IMR-90 (cell line): Measurements from ENCODE around the gene FBP1. TPM values are rescaled to one million over a fixed set of nuclear protein-coding genes. Genes with fewer than 3 reads are reported as not detected.

Source experiments
- ATAC-seq: fragments of 200-7000 bp; cut with Tn5 transposase; 2 replicates; pipeline ENCODE4 v1.9.1; 2020; ENCODE audit warnings: low read depth, mild to moderate bottlenecking, moderate library complexity
- BruUV-seq: library from RNA; stranded (reverse); fragments of 400-500 nt; replicated peaks from 2 replicates; lab custom pipeline; 2021; lab: Mats Ljungman, UMichigan
- CTCF ChIA-PET: fragments of 300-600 bp; formaldehyde crosslinking; extraction: SDS; loops from one replicate; lab custom pipeline; 2021; ENCODE audit warnings: antibody characterized with exemption; lab: Yijun Ruan, JAX
- POLR2A ChIA-PET: fragments of 300-600 bp; sonication (Branson Sonifier 250); formaldehyde crosslinking; loops from one replicate; lab custom pipeline; 2022; ENCODE audit warnings: antibody characterized with exemption; ENCODE audit not compliant: unreplicated experiment; lab: Charles Lee
- DNase-seq: peaks from one replicate; pipeline ENCODE4 v3.0.0; 2013
- H2AFZ ChIP-seq: replicated peaks from 2 replicates; pipeline ENCODE3; 2013; ENCODE audit warnings: low read length, mild to moderate bottlenecking; ENCODE audit not compliant: poor library complexity
- H2AK5ac ChIP-seq: 2 replicates; pipeline ENCODE4 v1.6.1; 2013; ENCODE audit warnings: low read depth, low read length, inconsistent platforms
- H2AK9ac ChIP-seq: replicated peaks from 2 replicates; pipeline ENCODE3; 2013; ENCODE audit warnings: mild to moderate bottlenecking, low read depth, low read length, moderate library complexity; ENCODE audit not compliant: poor library complexity
- H2BK120ac ChIP-seq: 2 replicates; pipeline ENCODE4 v1.6.1; 2013; ENCODE audit warnings: low read depth, low read length, inconsistent platforms
- H2BK15ac ChIP-seq: 3 replicates; pipeline ENCODE4 v1.6.1; 2013; ENCODE audit warnings: low read depth, low read length, inconsistent platforms
- H2BK20ac ChIP-seq: 2 replicates; pipeline ENCODE4 v1.6.1; 2013; ENCODE audit warnings: low read depth, mild to moderate bottlenecking, inconsistent platforms, low read length, moderate library complexity
- H2BK5ac ChIP-seq: 2 replicates; pipeline ENCODE4 v1.6.1; 2013; ENCODE audit warnings: mild to moderate bottlenecking, low read depth, low read length, inconsistent platforms; ENCODE audit not compliant: poor library complexity, severe bottlenecking
- H3K14ac ChIP-seq: replicated peaks from 2 replicates; pipeline ENCODE4 v1.6.1; 2013; ENCODE audit warnings: low read depth, low read length, inconsistent platforms
- H3K18ac ChIP-seq: 2 replicates; pipeline ENCODE4 v1.6.1; 2013; ENCODE audit warnings: low read depth, low read length, control low read depth
- H3K23ac ChIP-seq: 2 replicates; pipeline ENCODE4 v1.6.1; 2013; ENCODE audit warnings: low read depth, low read length, inconsistent platforms
- H3K27ac ChIP-seq: 2 replicates; pipeline ENCODE4 v1.5.1; 2013; ENCODE audit warnings: mild to moderate bottlenecking, control low read depth, low read length; ENCODE audit not compliant: insufficient read depth
- H3K27me3 ChIP-seq: 2 replicates; pipeline ENCODE4 v1.6.1; 2013; ENCODE audit warnings: low read length; ENCODE audit not compliant: control insufficient read depth, insufficient read depth
- H3K36me3 ChIP-seq: 2 replicates; pipeline ENCODE4 v1.6.1; 2013; ENCODE audit warnings: low read length, mixed read lengths; ENCODE audit not compliant: control insufficient read depth, insufficient read depth
- H3K4ac ChIP-seq: 2 replicates; pipeline ENCODE4 v1.6.1; 2013; ENCODE audit warnings: low read depth, low read length, inconsistent platforms
- H3K4me1 ChIP-seq: 2 replicates; pipeline ENCODE4 v1.6.1; 2013; ENCODE audit warnings: low read length, mixed read lengths; ENCODE audit not compliant: control insufficient read depth, insufficient read depth
- H3K4me2 ChIP-seq: 2 replicates; pipeline ENCODE4 v1.6.1; 2013; ENCODE audit warnings: low read depth, mild to moderate bottlenecking, control low read depth, low read length, moderate library complexity
- H3K4me3 ChIP-seq: 2 replicates; pipeline ENCODE4 v1.5.1; 2013; ENCODE audit warnings: low read depth, mild to moderate bottlenecking, control low read depth, low read length, moderate library complexity; ENCODE audit not compliant: insufficient read depth
- H3K56ac ChIP-seq: 2 replicates; pipeline ENCODE4 v1.6.1; 2013; ENCODE audit warnings: low read length, inconsistent platforms; ENCODE audit not compliant: insufficient read depth; ENCODE audit errors: extremely low read depth
- H3K79me1 ChIP-seq, 2 experiments: 2 replicates each; pipeline ENCODE4 v1.6.1; 2013; ENCODE audit warnings: low read length in 2 of 2, inconsistent platforms in 1 of 2, low read depth in 1 of 2
- H3K9ac ChIP-seq: 2 replicates; pipeline ENCODE4 v1.6.1; 2013; ENCODE audit warnings: low read depth, low read length, control low read depth
- H3K9me1 ChIP-seq: 2 replicates; pipeline ENCODE4 v1.6.1; 2013; ENCODE audit warnings: low read length, inconsistent platforms; ENCODE audit not compliant: insufficient read depth
- H3K9me3 ChIP-seq: 2 replicates; pipeline ENCODE4 v1.6.1; 2013; ENCODE audit warnings: low read length; ENCODE audit not compliant: control insufficient read depth, insufficient read depth
- H4K20me1 ChIP-seq: 2 replicates; pipeline ENCODE4 v1.6.1; 2013; ENCODE audit warnings: low read length, inconsistent platforms; ENCODE audit not compliant: insufficient read depth
- H4K5ac ChIP-seq: 2 replicates; pipeline ENCODE4 v1.6.1; 2013; ENCODE audit warnings: mild to moderate bottlenecking, low read depth, low read length, control low read depth
- H4K8ac ChIP-seq, 2 experiments: 2 replicates each; pipeline ENCODE4 v1.6.1; 2013; ENCODE audit warnings: low read depth in 2 of 2, low read length in 2 of 2, control low read depth in 1 of 2, inconsistent platforms in 1 of 2
- H4K91ac ChIP-seq: 2 replicates; pipeline ENCODE4 v1.6.1; 2013; ENCODE audit warnings: low read depth, low read length, inconsistent platforms; ENCODE audit not compliant: insufficient read depth
- BHLHE40 ChIP-seq: fragments of 150-350 bp; IDR thresholded peaks from 2 replicates; pipeline ENCODE4 v1.6.1; 2016; ENCODE audit warnings: mild to moderate bottlenecking, low read depth, low read length
- CHD1 ChIP-seq: IDR thresholded peaks from 2 replicates; pipeline ENCODE4 v1.6.1; 2012; ENCODE audit warnings: low read depth, low read length, improper control_type of control experiment
- MAFK ChIP-seq: IDR thresholded peaks from 2 replicates; pipeline ENCODE4 v1.6.1; 2012; ENCODE audit warnings: low read depth, low read length, improper control_type of control experiment
- MAZ ChIP-seq: IDR thresholded peaks from 2 replicates; pipeline ENCODE4 v1.6.1; 2012; ENCODE audit warnings: low read depth, mild to moderate bottlenecking, low read length, improper control_type of control experiment, moderate library complexity, borderline replicate concordance
- NFE2L2 ChIP-seq: fragments of 150-350 bp; IDR thresholded peaks from 2 replicates; pipeline ENCODE4 v1.6.1; 2016; ENCODE audit warnings: low read depth, mild to moderate bottlenecking, low read length
- POLR2A ChIP-seq: IDR thresholded peaks from 2 replicates; pipeline ENCODE4 v1.6.1; 2012; ENCODE audit warnings: mild to moderate bottlenecking, low read depth, low read length
- RCOR1 ChIP-seq: IDR thresholded peaks from 2 replicates; pipeline ENCODE4 v1.6.1; 2012; ENCODE audit warnings: mild to moderate bottlenecking, low read length, improper control_type of control experiment; ENCODE audit not compliant: insufficient replicate concordance
- RFX5 ChIP-seq: IDR thresholded peaks from 2 replicates; pipeline ENCODE4 v1.8.0; 2012; ENCODE audit warnings: low read depth, mild to moderate bottlenecking, low read length, moderate library complexity
- WGBS, 2 experiments: methylation state at CpG; one replicate each; pipeline versions ENCODE4 v1.1.5 to v1.1.7; 2013; ENCODE audit warnings: missing lambda C conversion rate in 2 of 2; ENCODE audit not compliant: insufficient read length in 1 of 2; ENCODE audit errors: extremely low coverage in 2 of 2; 5-methylcytosine and 5-hydroxymethylcytosine counted together
- dilution Hi-C: fragments of 300-500 bp; cut with HindIII; formaldehyde crosslinking; loops from one replicate; pipeline ENCODE4 v1.14.3; 2018; ENCODE audit warnings: low sequenced_read_pairs; ENCODE audit not compliant: unreplicated experiment
- in situ Hi-C: fragments of 300-500 bp; cut with MboI; formaldehyde crosslinking; loops from 3 replicates; pipeline ENCODE4 v1.14.3; 2019; ENCODE audit warnings: low sequenced_read_pairs, inconsistent platforms, mixed read lengths
- intact Hi-C: fragments of 100-400 bp; cut with micrococcal nuclease; formaldehyde crosslinking; loops from 2 replicates; pipeline ENCODE4 v1.10.0; 2022
- polyA plus RNA-seq, 3 experiments: library from polyadenylated mRNA; depleted of rRNA; stranded (reverse); fragments of >200 nt; gene quantifications; 2 replicates each; pipeline ENCODE4 v1.2.3, GENCODE V29; 2012; ENCODE audit warnings: low replicate concordance in 1 of 3
- total RNA-seq: library from RNA; depleted of rRNA; stranded (reverse); fragments of >200 nt; gene quantifications from 2 replicates; pipeline ENCODE4 v1.2.3, GENCODE V29; 2012
- TF ChIP-seq, protein P1 (sequence below): fragments of 150-350 bp; IDR thresholded peaks from 2 replicates; pipeline ENCODE4 v1.6.1; 2017; ENCODE audit warnings: mild to moderate bottlenecking, antibody characterized with exemption, low read length, low read depth
- TF ChIP-seq, protein P2 (sequence below): conservative IDR thresholded peaks from 2 replicates; pipeline ENCODE4 v1.5.1; 2012; ENCODE audit warnings: mild to moderate bottlenecking, low read depth, low read length, improper control_type of control experiment

The FBP1 gene
- total and polyA plus RNA-seq, 2 of the 4 experiments (the other 2 are of a cell fraction) = not detected

DNA sequence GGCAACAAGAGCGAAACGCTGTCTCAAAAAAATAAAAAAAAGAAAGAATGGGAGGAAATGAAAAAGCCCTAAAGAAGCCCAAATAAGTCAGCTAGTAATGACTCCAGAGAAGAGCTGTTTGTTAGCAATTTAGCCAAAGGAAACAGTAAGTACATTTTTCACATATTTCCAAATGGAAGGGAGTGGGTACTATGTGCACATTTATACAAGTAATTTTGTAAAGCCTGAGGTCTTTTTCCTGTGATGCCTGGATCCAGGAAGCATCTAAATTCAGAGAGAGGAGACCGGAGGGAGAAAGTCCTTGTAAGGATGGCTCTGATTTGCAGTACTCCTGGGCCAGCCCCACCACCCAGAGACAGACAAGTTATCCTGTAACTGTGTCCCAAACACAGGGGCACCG lies 14.7 kb downstream of the FBP1 start:
- Histone ChIP-seq H4K5ac (no peak overlapping the region), H3K4ac (no peak overlapping the region), H2BK20ac (no peak overlapping the region), H3K23ac (no peak overlapping the region), H3K27me3 (peaks cover 10% of the 10 kb centered on the region), H3K4me1 (no peaks in the 10 kb centered on the region), H2BK15ac (no peak overlapping the region), H2AFZ (peak overlapping the region; percentile 10), H4K91ac (no peak overlapping the region), H2BK5ac (no peak overlapping the region), H2AK9ac (no peak overlapping the region), H4K8ac (no peak overlapping the region), H3K56ac (no peak overlapping the region), H4K20me1 (no peaks in the 10 kb centered on the region), H3K18ac (no peak overlapping the region), H3K27ac (no peak overlapping the region), H3K4me3 (no peak overlapping the region), H2BK120ac (no peak overlapping the region), H3K79me1 (no peaks in the 10 kb centered on the region), H3K4me2 (no peak overlapping the region), H2AK5ac (no peak overlapping the region), H3K36me3 (no peaks in the 10 kb centered on the region), H3K9me3 (no peaks in the 10 kb centered on the region), H3K9me1 (no peaks in the 10 kb centered on the region), H3K9ac (no peak overlapping the region), H3K14ac (no peak overlapping the region)
- WGBS, 2 experiments = no CpG with 5 or more reads among the region's 4 CpGs
- ATAC-seq = no peak; the same call in 1 of the 2 replicates
- dilution Hi-C loops (no loop called here), intact Hi-C loops (no loop called here), in situ Hi-C loops (no loop called here)
- no TSS peak for BruUV-seq
- POLR2A ChIA-PET = no interaction called here
- TF ChIP-seq, protein P1, sequence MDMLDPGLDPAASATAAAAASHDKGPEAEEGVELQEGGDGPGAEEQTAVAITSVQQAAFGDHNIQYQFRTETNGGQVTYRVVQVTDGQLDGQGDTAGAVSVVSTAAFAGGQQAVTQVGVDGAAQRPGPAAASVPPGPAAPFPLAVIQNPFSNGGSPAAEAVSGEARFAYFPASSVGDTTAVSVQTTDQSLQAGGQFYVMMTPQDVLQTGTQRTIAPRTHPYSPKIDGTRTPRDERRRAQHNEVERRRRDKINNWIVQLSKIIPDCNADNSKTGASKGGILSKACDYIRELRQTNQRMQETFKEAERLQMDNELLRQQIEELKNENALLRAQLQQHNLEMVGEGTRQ = no peak
- no peak for TF ChIP-seq RFX5
- TF ChIP-seq MAFK = no peak
- no peak for TF ChIP-seq MAZ
- TF ChIP-seq RCOR1 = no peak
- TF ChIP-seq, protein P2, sequence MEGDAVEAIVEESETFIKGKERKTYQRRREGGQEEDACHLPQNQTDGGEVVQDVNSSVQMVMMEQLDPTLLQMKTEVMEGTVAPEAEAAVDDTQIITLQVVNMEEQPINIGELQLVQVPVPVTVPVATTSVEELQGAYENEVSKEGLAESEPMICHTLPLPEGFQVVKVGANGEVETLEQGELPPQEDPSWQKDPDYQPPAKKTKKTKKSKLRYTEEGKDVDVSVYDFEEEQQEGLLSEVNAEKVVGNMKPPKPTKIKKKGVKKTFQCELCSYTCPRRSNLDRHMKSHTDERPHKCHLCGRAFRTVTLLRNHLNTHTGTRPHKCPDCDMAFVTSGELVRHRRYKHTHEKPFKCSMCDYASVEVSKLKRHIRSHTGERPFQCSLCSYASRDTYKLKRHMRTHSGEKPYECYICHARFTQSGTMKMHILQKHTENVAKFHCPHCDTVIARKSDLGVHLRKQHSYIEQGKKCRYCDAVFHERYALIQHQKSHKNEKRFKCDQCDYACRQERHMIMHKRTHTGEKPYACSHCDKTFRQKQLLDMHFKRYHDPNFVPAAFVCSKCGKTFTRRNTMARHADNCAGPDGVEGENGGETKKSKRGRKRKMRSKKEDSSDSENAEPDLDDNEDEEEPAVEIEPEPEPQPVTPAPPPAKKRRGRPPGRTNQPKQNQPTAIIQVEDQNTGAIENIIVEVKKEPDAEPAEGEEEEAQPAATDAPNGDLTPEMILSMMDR = no peak
- no peak for TF ChIP-seq NFE2L2
- TF ChIP-seq CHD1 = no peak
- TF ChIP-seq POLR2A = no peak
- no peak for TF ChIP-seq BHLHE40
- CTCF ChIA-PET = no interaction called here
- no peak for DNase-seq
